GM21381 (cell line): Measurements from ENCODE around the gene DNAH5.

ENCODE experiments used
- ATAC-seq: cut with Tn5 transposase; IDR thresholded peaks from one replicate; pipeline ENCODE4 v1.9.1; 2021; ENCODE audit warnings: mild to moderate bottlenecking, moderate library complexity; ENCODE audit not compliant: unreplicated experiment

DNAH5 gene

GRCh38 chr5:13945271-13945670, 783 bp upstream of the DNAH5 start:
- ATAC-seq = no peak

DNA sequence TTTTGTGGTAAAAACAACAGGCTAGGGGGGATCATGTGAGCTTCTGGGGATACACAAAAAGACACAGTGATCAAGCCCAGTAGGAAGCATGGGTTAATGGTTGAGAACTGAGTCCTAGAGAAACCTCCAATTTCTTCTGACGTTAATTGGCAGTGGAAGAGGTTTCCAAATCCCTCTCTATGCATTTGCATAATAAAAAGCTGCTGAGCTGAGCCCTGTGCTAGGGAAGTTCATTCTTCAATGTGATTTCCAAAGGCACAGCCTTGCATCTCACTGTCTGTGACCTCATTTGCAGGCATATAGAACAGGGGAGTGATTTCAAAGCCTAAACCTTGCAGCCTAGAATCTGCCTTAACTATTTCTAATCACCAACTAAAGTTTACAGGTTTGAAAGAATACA, 812 bp downstream of the DNAH5 start:
- ATAC-seq = no peak

- ATAC-seq = no peak
These were observed 3.0 kb downstream of the DNAH5 start for GRCh38 chr5:13941468-13941867.

DNA sequence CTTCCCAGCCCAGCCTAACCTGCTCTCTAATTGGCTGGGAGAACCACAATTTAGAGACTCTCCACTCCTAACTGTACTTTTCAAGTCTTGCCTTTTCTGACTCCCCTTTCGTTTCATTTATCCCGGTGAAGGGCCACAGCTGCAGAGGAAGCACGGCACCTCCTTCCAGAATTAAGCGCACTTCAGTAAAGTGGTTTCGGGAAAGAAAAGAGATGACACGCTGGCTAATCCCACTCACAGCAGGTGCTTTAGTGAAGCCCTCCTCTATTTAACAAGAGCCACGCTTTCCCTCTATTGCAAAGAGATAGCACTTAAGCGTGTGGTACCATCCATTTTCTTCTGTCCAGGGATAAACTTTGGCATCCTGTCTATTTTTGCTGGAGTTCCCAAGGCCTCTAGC, 4.8 kb downstream of the DNAH5 start:
- ATAC-seq = no peak

DNA sequence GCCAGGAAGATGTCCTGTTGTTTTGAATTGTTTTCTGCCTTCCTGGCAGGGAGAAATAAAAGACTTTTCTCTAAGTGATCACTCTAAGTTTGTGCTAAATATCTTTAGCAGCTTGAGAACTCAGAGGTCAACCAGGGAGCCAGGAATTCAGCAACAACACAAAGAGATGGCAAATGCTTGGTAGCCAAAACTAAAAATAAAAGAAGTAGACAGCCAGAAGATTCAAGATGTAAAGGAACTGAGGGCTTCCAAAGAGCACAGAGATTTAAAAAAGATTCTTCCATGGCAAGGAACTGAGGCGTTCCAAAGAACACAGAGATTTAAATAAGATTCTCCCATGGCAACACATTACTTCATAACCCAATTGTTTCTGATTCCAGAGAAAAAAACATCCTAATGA, 9.6 kb downstream of the DNAH5 start:
- ATAC-seq = no peak

DNA sequence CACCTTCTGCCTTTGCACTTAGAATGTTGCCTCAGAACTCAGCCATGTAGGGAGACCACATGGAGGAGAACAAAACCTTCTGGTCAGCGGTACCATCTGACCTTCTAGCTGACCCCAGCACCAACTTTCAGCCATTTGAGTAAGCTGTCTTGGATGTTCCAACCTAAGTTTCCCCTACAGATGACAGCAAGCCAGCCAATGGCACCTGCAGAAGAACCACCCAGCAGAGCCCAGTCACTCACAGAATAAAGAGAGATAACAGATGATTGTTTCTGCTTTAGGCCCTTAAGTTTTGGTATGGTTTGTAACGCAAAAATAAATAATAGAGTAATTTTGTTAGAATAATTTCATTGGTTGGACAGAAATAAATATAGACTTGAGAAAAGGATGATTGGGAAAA, 10.4 kb downstream of the DNAH5 start:
- no peak for ATAC-seq

- ATAC-seq = no peak
These were observed 11.9 kb downstream of the DNAH5 start for GRCh38 chr5:13932561-13932960.

GRCh38 chr5:13932011-13932410, 12.5 kb downstream of the DNAH5 start:
- no peak for ATAC-seq

- ATAC-seq = no peak
These were observed 13.8 kb downstream of the DNAH5 start for GRCh38 chr5:13930541-13931171.

DNA sequence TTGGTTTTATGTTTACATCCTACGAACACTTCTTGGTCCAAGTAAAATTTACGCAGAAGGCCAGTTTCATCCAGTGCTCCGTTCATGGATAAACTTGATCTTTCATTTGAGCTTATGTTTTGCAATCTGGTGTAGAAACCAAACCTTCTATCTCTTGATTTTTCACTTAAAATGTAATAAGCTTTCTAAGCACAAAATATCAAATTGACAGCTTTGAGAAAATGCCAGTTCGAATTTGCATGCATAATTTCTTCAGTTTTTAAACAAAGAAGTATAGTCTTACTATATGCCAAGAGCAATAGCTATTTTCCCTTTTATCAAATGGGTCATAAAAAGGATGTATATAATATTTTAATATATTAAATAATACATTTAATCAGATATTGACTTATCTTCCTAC, 17.8 kb downstream of the DNAH5 start:
- no peak for ATAC-seq

DNA sequence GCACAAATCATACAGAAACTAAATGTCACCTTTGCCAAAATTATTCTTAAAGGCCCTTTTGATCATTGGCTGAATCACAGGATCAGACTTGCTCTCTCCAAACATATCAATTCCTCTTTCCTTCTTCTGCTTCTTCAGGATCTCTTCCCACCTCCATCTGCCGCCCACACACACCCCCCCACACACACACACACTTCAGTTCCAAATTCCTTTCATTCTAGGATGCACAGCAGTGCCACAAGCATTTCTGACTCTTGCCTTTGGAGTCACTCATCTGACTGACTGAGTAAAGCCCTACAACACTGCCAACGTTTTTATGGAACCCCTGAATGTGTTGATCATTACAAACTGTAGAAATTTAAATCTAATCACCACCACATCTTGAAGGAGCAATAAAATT, 22.9 kb downstream of the DNAH5 start:
- ATAC-seq = no peak

GRCh38 chr5:13919786-13920185, 24.7 kb downstream of the DNAH5 start:
- no peak for ATAC-seq

- no peak for ATAC-seq
These were observed 25.4 kb downstream of the DNAH5 start for GRCh38 chr5:13919087-13919486.

DNA sequence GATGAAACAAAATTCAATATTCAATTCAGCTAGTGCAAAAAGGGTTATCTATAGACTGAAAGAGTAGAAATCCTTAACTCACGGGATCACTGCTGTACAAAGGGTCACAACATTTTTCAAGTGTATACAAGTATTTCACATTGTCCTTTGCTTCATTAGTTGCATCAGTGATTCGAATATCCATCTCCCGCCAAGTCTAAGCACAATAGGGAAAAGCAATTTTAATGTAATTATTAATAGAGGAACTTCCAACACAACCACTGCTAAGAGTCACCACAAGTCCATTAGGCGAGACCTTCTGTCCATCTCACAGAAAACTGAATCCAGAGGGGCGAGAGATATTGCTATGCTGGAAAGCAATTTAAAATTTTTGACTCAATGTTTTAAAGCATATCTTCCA, 27.4 kb downstream of the DNAH5 start:
- ATAC-seq = no peak

DNA sequence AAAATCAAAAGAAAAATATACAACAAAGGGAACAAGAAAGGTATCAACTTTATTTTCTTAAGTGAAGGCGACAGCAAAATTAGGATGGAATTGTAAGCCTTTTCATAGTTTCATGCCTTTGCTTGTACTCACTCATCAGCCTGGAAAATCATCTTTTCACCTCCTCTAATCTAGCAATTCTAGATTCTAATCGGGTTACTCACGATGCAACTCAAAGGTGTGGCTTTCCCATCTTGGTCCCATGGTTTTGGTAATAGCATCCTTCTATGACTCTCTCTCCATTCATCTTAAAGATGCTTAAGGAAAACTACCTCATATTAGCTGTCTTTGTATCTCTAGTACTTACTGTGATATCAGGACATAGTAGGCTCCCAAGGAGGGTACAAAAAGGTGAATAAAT, 30.5 kb downstream of the DNAH5 start:
- no peak for ATAC-seq

DNA sequence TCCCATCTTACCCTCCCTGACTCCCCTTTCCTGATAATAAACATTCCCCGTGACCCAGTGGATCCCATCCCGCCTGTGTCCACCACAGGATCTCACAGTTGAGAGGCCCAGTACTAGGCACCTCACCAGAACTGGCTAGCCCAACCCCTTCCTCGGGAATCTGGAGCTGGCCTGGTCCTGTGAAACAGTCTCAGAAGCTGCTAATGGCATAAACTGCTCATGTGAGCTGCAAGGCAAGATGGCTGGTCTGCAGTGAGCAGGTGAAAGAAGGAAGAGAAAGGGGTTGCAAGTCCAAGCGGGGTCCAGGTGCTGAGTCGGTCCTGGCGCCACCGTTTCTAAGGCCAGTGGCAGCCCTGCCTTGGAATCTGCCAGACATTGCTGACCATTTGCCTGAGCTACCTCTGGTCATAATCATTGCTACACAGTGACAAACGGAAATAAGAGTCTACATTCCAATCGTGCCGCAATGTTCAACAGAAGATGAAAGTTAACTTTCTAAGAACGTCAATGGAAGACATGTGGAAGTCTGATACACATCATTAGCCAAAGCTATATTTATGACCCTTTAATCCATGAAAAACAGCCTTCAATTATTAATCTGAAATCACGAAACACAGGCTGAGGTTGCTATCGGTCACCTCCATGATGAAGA, 33.7 kb downstream of the DNAH5 start:
- ATAC-seq = no peak

- ATAC-seq = no peak
These were observed 34.3 kb downstream of the DNAH5 start for GRCh38 chr5:13910201-13910600.

GRCh38 chr5:13909271-13909670, 35.2 kb downstream of the DNAH5 start:
- ATAC-seq = no peak

DNA sequence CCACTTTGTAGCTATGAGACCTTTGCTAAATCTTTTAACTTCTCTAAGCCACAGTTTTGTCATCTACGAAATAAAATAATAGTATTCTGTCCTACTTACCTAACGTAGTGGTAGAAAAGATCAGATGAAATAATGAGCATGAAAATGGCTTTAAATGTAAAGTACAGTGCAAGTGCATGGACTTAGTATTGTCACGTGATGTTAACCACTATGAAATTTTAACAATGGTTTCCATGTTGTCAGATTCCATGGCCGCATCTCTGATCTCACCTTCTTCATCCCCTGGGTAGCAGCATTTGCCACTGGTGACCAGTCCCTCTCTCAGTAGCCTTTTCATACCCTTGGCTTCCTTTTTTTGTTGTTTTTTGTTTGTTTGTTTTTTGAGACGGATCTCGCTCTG, 45.9 kb downstream of the DNAH5 start:
- ATAC-seq = no peak

DNA sequence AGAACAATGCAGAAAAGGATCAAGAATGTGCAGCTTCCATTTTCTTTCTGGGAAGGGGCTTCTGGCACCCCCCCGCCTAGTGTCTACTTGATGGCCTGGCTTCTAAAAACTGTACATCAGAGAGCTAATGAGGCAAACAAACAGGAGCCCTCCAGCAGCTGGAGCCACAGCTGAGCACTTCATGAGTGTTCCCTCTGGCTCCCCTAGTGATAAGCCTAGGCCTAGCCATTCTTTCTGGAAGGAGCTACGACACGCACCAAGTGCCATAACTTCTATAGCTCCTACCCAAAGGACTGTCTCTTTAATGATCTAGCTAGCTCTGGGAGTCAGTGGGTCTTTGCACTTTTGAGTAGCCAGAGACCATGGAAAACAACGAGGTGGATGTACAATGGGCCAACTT, 66.1 kb downstream of the DNAH5 start:
- ATAC-seq = no peak

- no peak for ATAC-seq
These were observed 77.7 kb downstream of the DNAH5 start for GRCh38 chr5:13866792-13867191.

- no peak for ATAC-seq
These were observed 79.2 kb downstream of the DNAH5 start for GRCh38 chr5:13865312-13865711.

GRCh38 chr5:13860146-13860545, 84.3 kb downstream of the DNAH5 start:
- ATAC-seq = no peak
